ENCODE measurements around the gene GPC3. TPM values are rescaled to one million over a fixed set of nuclear protein-coding genes. Genes with fewer than 3 reads are reported as not detected.

GPC3 gene
- total RNA-seq, 1 experiment from 2014 or later = 0.98 TPM

GRCh38 chrX:133937022-133937421, 48.4 kb downstream of the GPC3 start:
- no peaks in the 10 kb centered on the region for H3K9me2 ChIP-seq (ENCODE audit: insufficient read depth)
- no peak overlapping the region for H2AFZ ChIP-seq (ENCODE audit: low read depth, low read length, poor library complexity, severe bottlenecking)
- ATAC-seq (no peak), DNase-seq (ENCODE audit: low read depth, low spot score) (no peak)
- H3K79me2 ChIP-seq (ENCODE audit: insufficient read depth, low read length) = no peaks in the 10 kb centered on the region
- H3K27ac ChIP-seq (ENCODE audit: low read depth, low read length) = no peak overlapping the region
- no peak overlapping the region for H3K4me2 ChIP-seq (ENCODE audit: low read length)
- H3K36me3 ChIP-seq (ENCODE audit: control insufficient read depth in 1 of 2, insufficient read depth in 2 of 2, low read length in 2 of 2) = no peaks in the 10 kb centered on the region
- H3K4me3 ChIP-seq (replicated peaks in 1 of 2; ENCODE audit: low read depth in 1 of 2, low read length in 2 of 2) = no peak overlapping the region
- H3K9ac ChIP-seq (ENCODE audit: low read length) = no peak overlapping the region
- no peaks in the 10 kb centered on the region for H3K9me3 ChIP-seq (ENCODE audit: control insufficient read depth in 1 of 2, insufficient read depth in 1 of 2, low read depth in 1 of 2, low read length in 2 of 2)
- no peaks in the 10 kb centered on the region for H4K20me1 ChIP-seq (ENCODE audit: insufficient read depth)
- no peaks in the 10 kb centered on the region for H3K4me1 ChIP-seq (ENCODE audit: control insufficient read depth in 1 of 2, insufficient read depth in 2 of 2, low read length in 2 of 2)
- no peaks in the 10 kb centered on the region for H3K27me3 ChIP-seq (ENCODE audit: insufficient read depth, low read length)
- intact Hi-C loops (cut with micrococcal nuclease) = no loop called here
- no peak for TF ChIP-seq FOSL1 (IDR thresholded peaks at IDR 0.05; ENCODE audit: low read depth)
- CTCF ChIA-PET = no interaction called here
- POLR2A ChIA-PET = no interaction called here
- RAD21 ChIA-PET (ENCODE audit: low non-redundant PET in 1 of 2, low total read pairs in 2 of 2, uncharacterized antibody in 2 of 2, unreplicated experiment in 2 of 2) = no interaction called here
- BruUV-seq (replicated peaks) = no TSS peak

GRCh38 chrX:133935076-133935475, 50.3 kb downstream of the GPC3 start:
- BruUV-seq (replicated peaks) = no TSS peak
- TF ChIP-seq ZFX (IDR thresholded peaks at IDR 0.05) = no peak
- no peak for TF ChIP-seq SRF (IDR thresholded peaks at IDR 0.05; ENCODE audit: low read depth)
- TF ChIP-seq TCF7L2 (IDR thresholded peaks at IDR 0.05; ENCODE audit: borderline replicate concordance, extremely low read depth, insufficient read depth, insufficient read length) = no peak
- TF ChIP-seq EGR1 (IDR thresholded peaks at IDR 0.05; ENCODE audit: low read depth) = no peak
- TF ChIP-seq MAX (IDR thresholded peaks at IDR 0.05) = no peak
- no peak for TF ChIP-seq EZH2phosphoT487 (IDR thresholded peaks at IDR 0.05; ENCODE audit: borderline replicate concordance)
- TF ChIP-seq YY1 (IDR thresholded peaks at IDR 0.05; ENCODE audit: extremely low read depth, insufficient replicate concordance, low read depth, low read length) = no peak
- TF ChIP-seq RAD21 (IDR thresholded peaks at IDR 0.05; ENCODE audit: low read depth) = no peak
- TF ChIP-seq FOSL1 (IDR thresholded peaks at IDR 0.05; ENCODE audit: low read depth) = no peak
- no peak for TF ChIP-seq ELF1 (IDR thresholded peaks at IDR 0.05; ENCODE audit: borderline replicate concordance, low read depth)
- TF ChIP-seq POLR2A (IDR thresholded peaks at IDR 0.05; ENCODE audit: borderline replicate concordance, extremely low read depth, insufficient read depth, insufficient read length) = no peak
- TF ChIP-seq SIN3A (IDR thresholded peaks at IDR 0.05; ENCODE audit: low read depth) = no peak
- no peak for TF ChIP-seq CTCF (IDR thresholded peaks at IDR 0.05 in 2 of 3, conservative IDR thresholded peaks at IDR 0.05 in 1 of 3; ENCODE audit: borderline replicate concordance in 1 of 3, insufficient read depth in 1 of 3, low read depth in 2 of 3, low read length in 2 of 3)
- TF ChIP-seq EZH2 (IDR thresholded peaks at IDR 0.05) = no peak
- TF ChIP-seq CBX3 (IDR thresholded peaks at IDR 0.05; ENCODE audit: low read depth) = no peak
- no peak for TF ChIP-seq REST (IDR thresholded peaks at IDR 0.05; ENCODE audit: low read depth)
- no peak for TF ChIP-seq POLR2AphosphoS5 (IDR thresholded peaks at IDR 0.05; ENCODE audit: low read depth, low read length)
- CTCF ChIA-PET = no interaction called here
- DNase-seq (ENCODE audit: low read depth, low spot score) = no peak
- H3K9me2 ChIP-seq (ENCODE audit: insufficient read depth) = no peaks in the 10 kb centered on the region
- no peaks in the 10 kb centered on the region for H3K9me3 ChIP-seq (ENCODE audit: control insufficient read depth in 1 of 2, insufficient read depth in 1 of 2, low read depth in 1 of 2, low read length in 2 of 2)
- H3K4me2 ChIP-seq (ENCODE audit: low read length) = no peak overlapping the region
- no peak overlapping the region for H3K4me3 ChIP-seq (replicated peaks in 1 of 2; ENCODE audit: low read depth in 1 of 2, low read length in 2 of 2)
- intact Hi-C loops (cut with micrococcal nuclease) = no loop called here
- no peaks in the 10 kb centered on the region for H3K79me2 ChIP-seq (ENCODE audit: insufficient read depth, low read length)
- H3K9ac ChIP-seq (ENCODE audit: low read length) = no peak overlapping the region
- no peaks in the 10 kb centered on the region for H3K4me1 ChIP-seq (ENCODE audit: control insufficient read depth in 1 of 2, insufficient read depth in 2 of 2, low read length in 2 of 2)
- no peaks in the 10 kb centered on the region for H4K20me1 ChIP-seq (ENCODE audit: insufficient read depth)
- RAD21 ChIA-PET (ENCODE audit: low non-redundant PET in 1 of 2, low total read pairs in 2 of 2, uncharacterized antibody in 2 of 2, unreplicated experiment in 2 of 2) = no interaction called here
- no peaks in the 10 kb centered on the region for H3K36me3 ChIP-seq (ENCODE audit: control insufficient read depth in 1 of 2, insufficient read depth in 2 of 2, low read length in 2 of 2)
- no peak for ATAC-seq
- H3K27ac ChIP-seq (ENCODE audit: low read depth, low read length) = no peak overlapping the region
- H3K27me3 ChIP-seq (ENCODE audit: insufficient read depth, low read length) = no peaks in the 10 kb centered on the region
- no peak overlapping the region for H2AFZ ChIP-seq (ENCODE audit: low read depth, low read length, poor library complexity, severe bottlenecking)
- POLR2A ChIA-PET = no interaction called here
